GM19351 (cell line): Measurements from ENCODE around the gene TMBIM4.

ENCODE experiments used
- ATAC-seq: cut with Tn5 transposase; IDR thresholded peaks from one replicate; pipeline ENCODE4 v1.9.1; 2021; ENCODE audit warnings: mild to moderate bottlenecking, moderate library complexity; ENCODE audit not compliant: unreplicated experiment

Gene TMBIM4

DNA sequence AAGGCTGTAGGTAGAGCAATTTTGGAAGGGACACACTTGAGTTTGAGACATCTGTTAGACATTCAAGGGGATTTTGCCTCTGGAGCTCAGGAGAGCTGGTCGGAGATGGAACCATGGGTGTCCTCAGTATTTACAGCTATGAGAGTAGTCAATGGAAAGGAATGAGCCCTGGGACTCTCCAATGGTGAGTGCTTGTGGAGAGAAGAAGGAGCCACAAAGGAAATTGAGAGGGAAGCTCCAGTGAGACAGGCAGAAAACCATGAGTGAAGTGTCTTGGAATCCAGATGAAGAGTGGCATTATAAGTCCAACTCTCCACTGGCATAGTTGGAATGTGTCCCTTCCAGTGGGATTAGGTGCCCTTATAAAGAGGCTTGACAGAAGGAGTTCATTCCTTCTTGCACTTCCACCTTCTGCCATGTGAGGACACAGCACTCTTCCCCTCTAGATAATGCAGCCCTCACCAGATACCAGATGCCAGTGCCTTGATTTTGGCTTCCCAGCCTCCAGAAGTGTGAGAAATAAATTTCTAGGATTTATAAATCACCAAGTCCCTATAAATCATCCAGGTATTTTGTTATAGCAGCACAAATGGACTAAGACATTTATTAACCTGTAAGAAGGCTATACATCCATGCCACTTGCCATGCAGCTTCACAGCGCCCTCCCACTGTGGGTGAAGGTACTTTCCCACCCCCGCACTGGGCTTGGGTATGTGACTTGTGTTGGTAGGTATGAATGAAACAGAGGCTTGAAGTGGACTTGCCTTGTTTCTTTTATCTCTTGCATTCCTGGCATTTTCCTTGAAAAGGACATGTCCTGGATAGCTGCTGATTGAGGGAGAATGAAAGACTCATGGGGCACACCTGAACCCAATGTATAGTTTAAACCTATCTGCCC lies 66.5 kb downstream of the TMBIM4 start:
- no peak for ATAC-seq

GRCh38 chr12:66092559-66093269 lies 77.1 kb downstream of the TMBIM4 start:
- ATAC-seq: no peak

DNA sequence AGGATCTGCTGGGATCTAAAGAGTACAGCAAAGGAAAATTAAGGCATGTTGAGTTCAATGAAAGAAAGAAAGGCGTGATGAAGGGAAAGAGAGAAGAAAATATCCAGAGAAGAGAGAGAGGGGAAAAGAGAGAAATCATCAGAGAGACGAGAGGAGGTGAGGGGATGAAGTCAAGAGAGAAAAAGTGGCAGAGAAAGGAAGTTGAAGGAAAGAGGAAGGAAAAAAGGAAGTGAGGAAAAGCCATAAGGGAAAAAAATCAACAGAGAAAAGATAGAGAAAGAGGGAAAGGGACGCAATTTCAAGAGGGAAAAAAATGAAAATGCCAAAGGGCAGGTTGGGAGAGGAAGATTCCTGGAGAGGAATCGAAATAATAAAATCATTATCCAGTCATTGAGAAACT lies 79.6 kb downstream of the TMBIM4 start:
- no peak for ATAC-seq

DNA sequence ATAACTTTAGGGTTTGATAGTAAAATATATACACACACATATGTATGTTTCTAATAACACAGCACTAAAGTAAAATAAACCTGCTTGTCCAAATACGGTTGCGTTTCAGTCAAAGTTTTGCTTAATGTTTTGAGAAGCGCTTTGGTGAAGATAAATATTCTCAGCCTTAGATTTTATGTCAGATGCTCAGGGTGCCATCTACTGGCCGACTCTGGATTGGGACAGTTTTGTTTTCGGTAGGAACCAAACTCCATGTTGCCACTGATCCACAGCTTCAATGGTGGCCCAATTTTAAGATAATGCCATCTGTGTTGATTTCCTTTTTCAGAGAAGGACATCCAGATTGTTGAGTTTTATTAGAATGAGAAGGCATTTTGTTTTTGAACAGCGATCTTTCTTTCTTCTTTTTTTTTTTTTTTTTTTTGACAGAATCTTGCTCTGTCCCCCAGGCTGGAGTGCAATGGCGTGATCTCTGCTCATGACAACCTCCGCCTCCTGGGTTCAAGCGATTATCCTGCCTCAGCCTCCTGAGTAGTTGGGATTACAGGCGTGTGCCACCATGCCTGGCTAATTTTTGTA lies 82.3 kb downstream of the TMBIM4 start:
- ATAC-seq: peak; percentile 81

DNA sequence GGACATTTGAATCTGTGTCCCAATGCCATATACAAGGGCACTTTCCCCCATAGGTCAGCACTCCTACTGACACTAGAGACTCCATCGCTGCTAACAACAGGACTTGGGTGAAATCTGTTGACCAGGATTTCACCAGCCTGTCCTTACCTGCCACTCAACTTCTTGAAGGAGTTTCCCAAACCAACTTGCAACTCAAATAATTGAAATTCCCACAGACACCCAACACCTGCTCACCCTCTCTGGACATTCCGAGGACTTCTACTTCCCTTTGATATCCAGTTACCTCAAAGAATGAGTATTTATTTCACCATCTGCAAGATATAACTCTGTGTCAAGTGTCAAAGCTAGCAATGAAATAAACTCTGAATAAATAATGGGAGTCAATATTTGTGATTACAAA lies 83.8 kb downstream of the TMBIM4 start:
- ATAC-seq: no peak
